Left kidney (tissue), 2 donors: ENCODE data around the gene FTO. TPM values are rescaled to one million over a fixed set of nuclear protein-coding genes. Genes with fewer than 3 reads are reported as not detected.
A peak's percentile ranks its signal among the peaks of the same experiment; 100 is the strongest.

ENCODE experiments used
- DNase-seq: peaks from one replicate; pipeline ENCODE4 v3.0.0-alpha.2; 2013
- polyA plus RNA-seq: library from polyadenylated mRNA; unstranded; fragments of 120-200 nt; gene quantifications from one replicate; pipeline ENCODE4 v1.2.1, GENCODE V29; 2013; ENCODE audit not compliant: insufficient read length

FTO gene
- polyA plus RNA-seq, 1 donor, result 106 TPM

- DNase-seq, result no peak
Measured at GRCh38 chr16:53964145-53964790, 260.3 kb downstream of the FTO start.

- DNase-seq, result no peak
Measured at GRCh38 chr16:53966821-53967571, 263.0 kb downstream of the FTO start.

- DNase-seq, result no peak
Measured at GRCh38 chr16:53967572-53967971, 263.6 kb downstream of the FTO start.

GRCh38 chr16:53968454-53968853, 264.5 kb downstream of the FTO start:
- DNase-seq, result no peak

GRCh38 chr16:53968896-53969295, 264.9 kb downstream of the FTO start:
- no peak for DNase-seq

GRCh38 chr16:53971616-53972015, 267.7 kb downstream of the FTO start:
- no peak for DNase-seq

- no peak for DNase-seq
Measured at GRCh38 chr16:53973021-53973420, 269.1 kb downstream of the FTO start.

GRCh38 chr16:53974484-53975080, 270.6 kb downstream of the FTO start:
- DNase-seq, result no peak

- no peak for DNase-seq
Measured at GRCh38 chr16:53980675-53981074, 276.7 kb downstream of the FTO start.

- no peak for DNase-seq
Measured at GRCh38 chr16:53982631-53983042, 278.7 kb downstream of the FTO start.

- DNase-seq, result no peak
Measured at GRCh38 chr16:53984936-53985335, 281.0 kb downstream of the FTO start.

GRCh38 chr16:53985861-53986260, 281.9 kb downstream of the FTO start:
- no peak for DNase-seq

- no peak for DNase-seq
Measured at GRCh38 chr16:53986793-53987192, 282.8 kb downstream of the FTO start.

GRCh38 chr16:53988136-53988535, 284.2 kb downstream of the FTO start:
- no peak for DNase-seq

GRCh38 chr16:53989597-53989996, 285.6 kb downstream of the FTO start:
- DNase-seq, result no peak

GRCh38 chr16:53991754-53992378, 287.9 kb downstream of the FTO start:
- peak; percentile 46 for DNase-seq

GRCh38 chr16:53995378-53995777, 291.4 kb downstream of the FTO start:
- DNase-seq, result no peak

GRCh38 chr16:53996961-53997360, 293.0 kb downstream of the FTO start:
- DNase-seq, result no peak

- DNase-seq, result no peak
Measured at GRCh38 chr16:53998024-53998810, 294.3 kb downstream of the FTO start.

GRCh38 chr16:53998966-53999522, 295.1 kb downstream of the FTO start:
- DNase-seq, result no peak

- DNase-seq, result no peak
Measured at GRCh38 chr16:53999841-54000240, 295.9 kb downstream of the FTO start.

GRCh38 chr16:54000361-54000760, 296.4 kb downstream of the FTO start:
- DNase-seq, result no peak
